Dermis microvascular lymphatic vessel endothelial cell (primary cell): ENCODE measurements around the gene CA10. TPM values are rescaled to one million over a fixed set of nuclear protein-coding genes. Genes with fewer than 3 reads are reported as not detected.

Experiments used
- DNase-seq, 2 donors: peaks; one replicate each; pipeline versions ENCODE4 v3.0.0 to v3.0.0-alpha.2; 2010; ENCODE audit warnings: low read depth in 2 of 2
- total RNA-seq: library from RNA; depleted of rRNA; stranded (reverse); fragments of >200 nt; gene quantifications from 2 replicates; pipeline ENCODE4 v1.2.1, GENCODE V29; 2014

The CA10 gene
- total RNA-seq, result not detected in 2 replicates

DNA sequence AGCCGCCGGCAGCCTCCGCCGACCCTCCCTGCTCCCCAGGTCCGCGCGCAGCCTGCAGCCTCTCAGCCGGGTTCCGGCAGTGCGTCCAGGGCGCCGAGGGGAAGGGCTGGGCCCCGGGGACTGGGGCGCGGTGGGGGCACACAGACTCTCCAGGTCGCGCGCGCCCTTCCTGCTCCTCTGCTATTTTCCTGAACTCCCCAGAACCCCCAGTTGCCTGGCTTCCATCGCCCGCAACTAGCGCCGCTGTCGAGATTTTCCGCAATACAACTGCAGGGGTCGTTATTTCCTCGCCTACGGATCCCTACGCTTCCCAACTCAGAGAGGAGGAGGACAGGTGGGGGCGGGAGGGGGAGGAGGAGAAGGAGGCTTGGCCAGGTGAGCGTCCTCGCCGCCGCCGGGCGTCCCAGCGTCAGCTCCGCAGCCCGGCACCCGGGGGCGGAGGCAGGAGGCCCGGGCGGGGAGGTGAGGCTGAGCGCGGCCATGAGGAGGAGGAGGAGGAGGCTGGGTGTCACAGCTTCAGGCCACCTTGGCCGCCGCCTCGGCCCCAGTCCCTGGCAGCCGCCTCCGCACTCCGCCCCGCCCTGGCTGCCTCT is at the start of gene CA10:
Gene CA10, minus strand, starts transcription at position 265 of the 593 bp plus-strand sequence.
- no peak for DNase-seq

DNA sequence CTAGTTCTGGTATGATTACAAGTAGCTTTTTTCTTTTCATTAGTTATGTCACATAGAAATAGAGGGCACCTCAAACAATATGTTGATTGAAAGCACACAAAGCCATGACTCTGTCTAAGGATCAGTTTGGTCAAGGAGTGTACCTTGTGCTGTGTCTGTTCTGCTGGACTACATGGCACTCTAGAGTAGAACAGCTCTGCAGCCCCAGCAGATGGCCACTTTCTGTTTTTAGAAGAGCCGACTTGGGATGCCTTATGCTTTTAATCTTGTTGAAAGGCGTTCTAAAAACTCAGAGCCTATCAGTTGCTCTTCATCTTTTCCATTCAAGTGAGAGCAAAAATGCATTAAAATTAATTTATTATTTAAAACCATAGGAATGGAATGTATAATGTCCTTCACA is 49.3 kb upstream of the CA10 start:
- no peak for DNase-seq

DNA sequence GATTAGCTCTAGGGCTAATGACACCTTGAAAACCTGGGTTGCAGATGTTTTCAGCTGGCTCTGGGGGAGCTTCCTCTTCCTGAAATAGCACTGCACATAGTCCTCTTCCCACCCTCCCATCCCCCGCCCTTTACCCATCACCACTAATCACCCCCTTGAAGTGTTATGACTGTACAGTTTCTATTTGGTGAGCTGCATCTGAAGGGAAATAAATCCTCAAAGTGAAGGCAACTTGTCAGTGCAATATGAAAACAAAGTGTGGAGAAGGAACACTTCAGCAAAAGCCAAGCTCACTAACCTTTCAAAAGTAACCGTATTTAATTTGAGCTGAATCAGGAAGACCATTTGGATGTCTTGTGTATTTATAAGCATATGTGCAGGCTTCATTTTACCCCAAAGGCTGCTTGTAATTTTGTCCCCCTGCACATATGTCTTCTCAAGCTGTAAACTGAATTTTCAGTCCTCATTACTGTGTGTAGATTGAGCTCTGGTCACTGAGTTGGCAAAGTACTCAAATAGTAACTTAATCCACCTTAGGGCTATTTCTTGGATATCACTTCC is 44.1 kb upstream of the CA10 start:
- DNase-seq, result no peak

DNA sequence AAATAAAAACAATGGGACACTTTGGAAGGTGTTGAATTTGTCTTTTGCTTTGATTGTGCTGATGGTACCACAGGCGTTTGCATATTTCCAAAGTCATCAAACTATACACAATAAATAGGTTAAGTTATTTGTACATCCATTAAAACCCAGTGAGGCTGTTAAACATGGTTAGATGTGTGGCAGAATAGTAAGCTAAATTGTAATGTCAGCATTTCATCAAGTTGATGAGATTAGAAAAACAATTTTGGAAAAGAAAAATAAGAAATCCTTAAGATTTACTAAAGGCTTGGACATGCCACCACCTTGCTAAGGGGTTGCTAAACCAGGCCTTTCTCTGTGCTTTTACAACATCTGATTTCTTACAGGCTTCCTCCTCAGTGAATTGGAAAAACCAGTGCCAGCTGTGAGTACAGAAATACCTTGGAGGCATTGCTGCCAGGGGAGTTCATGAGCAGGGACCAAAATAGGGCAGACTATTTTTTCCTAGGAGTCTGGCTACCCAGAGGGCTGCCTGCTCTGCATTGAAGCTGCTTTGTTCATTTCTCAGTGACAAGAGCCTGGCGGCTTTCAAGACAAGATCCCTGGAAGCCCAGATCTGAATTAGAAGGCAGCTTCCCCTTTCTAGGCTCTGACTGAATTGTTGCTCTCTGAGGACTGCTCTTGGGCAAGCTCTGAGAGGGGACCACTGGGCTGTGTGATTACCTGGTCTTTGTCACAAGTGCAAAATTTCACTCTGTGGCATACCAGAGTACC is 43.4 kb upstream of the CA10 start:
- no peak for DNase-seq

DNA sequence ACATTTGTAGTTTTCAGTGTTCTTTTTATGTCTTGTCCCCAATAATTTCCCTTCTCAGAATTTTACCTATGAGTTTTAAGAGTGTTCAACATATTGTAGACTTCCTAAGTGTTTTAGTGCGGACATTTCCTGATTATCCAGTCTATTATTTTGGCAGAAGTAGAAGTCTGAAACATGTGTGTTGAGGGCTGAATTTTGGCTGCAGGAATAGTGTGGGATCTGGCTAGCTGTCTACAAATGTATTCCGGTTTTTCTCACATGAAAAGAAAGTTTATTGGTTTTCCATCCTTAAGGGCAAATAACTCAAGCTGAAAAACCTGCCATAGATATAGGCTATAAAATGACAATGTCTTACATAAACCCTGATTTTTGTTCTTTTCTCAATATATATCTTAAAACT is 33.0 kb upstream of the CA10 start:
- DNase-seq, result no peak

DNA sequence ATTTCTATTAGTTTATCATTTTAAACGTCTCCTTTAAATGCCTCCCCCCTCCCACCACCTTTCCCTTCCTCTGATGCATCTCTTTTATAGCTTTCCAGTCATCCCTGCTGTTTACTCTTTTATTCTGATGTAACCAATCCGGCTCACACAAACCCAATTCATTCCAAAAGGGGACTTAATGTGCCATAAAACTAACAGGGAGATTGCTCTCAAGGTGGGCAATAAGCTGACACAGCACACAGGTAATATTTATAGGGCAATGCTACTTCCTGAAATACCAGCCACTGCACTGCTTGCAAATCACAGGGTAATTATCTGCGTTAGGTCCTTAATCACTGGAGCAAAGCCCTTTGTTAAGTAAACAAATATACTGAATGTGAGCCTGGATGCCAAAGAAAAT is 23.3 kb upstream of the CA10 start:
- DNase-seq, result no peak

DNA sequence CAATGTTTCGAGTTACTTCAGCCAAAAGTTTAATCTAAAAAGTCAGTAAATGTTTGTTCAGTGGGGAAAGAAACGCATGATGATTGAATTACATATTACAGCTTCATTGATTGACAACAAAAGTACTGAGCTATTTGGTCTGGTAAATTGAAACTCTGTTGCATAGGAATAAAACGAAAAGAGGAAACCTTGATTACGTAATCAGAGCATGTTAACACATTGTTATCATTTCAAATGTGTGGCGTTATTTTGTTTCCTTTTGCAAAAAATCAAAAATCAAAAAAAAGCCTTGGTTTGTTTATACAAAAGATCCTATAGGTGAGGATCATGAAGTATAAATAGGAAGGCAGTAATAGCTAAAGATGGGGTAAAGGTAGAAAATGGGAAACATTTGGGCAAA is 19.5 kb upstream of the CA10 start:
- peak in 1 of 2 donors; percentile 10 for DNase-seq

DNA sequence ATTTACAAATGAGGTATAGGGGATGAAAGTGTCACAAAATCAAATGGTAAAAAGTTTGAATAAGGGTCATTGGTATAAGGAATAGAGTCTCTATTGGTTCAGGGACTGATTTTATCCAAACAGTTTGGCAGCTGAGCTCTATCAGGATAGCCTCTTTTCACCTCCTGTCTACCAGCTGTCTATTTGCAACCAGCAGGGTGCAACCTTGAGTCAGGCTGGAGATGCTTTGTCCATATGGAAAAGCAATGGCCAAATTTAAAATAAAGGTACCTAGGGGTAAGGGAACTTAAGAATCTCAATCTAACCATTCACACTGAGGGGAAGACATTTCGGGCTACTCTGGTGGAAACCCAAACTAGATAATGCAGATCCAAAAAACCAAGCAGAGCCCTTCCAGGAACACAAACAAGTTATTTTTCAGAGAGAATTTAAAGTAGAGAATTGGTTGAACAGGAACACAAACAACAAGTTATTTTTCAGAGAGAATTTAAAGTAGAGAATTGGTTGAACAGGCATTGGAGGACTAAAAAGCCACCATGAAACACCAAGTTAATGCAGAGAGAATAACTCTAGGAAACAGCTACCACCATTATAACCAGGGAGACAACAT is 12.6 kb upstream of the CA10 start:
- no peak for DNase-seq

DNA sequence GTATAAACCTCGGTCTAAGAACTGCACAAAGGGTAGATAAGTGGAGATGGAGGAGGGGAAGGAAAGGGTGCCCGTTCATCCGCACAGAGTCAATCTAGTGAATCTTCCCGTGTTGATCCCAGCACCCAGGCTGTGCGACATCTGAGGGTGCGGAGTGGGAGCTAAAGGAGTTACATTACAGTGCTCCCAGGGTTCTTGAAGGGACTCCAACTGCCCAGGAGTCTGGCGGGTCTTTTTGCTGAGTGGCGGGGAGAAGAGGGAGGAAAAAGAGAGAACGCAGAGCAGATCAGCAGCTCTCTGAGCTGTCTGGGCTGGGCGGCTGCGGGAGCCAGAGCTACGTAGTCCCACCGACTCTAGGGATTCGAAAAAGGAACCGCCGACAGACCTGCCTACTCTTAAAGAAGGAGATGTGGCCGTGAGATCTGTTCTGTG is 1.6 kb upstream of the CA10 start:
- DNase-seq, result no peak

DNA sequence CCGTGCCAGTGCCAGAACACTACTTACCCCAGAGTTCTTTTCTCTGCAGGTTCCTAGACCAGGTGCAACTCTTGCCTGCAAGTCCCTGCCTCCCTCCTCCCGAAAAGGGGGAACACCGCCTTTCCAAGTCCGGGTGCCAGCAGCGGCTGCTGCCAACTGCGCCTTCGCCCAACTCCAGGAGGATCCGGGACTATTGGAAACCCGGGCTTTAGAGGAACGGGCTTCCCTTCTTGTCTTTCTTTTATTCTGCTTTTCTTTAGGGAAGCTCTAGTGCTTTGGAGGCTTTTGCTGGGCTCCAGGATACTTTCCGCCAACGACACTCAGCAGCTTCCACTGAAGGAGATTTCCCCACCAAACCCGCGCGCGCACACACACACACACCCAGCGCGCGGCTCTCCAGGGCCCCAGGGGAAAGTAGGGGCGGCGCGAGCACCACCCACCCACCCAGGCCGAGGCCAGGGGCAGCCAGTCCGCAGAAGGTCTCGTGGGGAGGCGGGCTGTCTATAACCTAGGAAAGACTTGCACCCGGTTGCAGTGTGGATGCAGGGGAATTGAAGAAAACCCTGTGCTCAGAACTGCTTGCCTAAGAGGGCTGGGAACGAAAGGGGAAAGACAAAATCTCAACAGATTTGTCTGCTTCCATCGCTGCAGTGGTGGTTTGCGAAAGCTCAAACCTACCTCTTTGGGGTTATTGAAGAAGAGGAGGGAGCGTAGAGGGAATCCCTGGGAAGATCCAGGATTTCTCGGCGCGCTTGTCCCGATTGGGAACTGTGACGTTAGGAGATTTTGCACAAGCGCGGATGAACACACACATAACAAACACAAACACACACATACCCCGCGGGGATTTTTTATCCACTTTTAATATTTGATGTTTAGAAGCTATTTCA is 977 bp upstream of the CA10 start:
- no peak for DNase-seq

DNA sequence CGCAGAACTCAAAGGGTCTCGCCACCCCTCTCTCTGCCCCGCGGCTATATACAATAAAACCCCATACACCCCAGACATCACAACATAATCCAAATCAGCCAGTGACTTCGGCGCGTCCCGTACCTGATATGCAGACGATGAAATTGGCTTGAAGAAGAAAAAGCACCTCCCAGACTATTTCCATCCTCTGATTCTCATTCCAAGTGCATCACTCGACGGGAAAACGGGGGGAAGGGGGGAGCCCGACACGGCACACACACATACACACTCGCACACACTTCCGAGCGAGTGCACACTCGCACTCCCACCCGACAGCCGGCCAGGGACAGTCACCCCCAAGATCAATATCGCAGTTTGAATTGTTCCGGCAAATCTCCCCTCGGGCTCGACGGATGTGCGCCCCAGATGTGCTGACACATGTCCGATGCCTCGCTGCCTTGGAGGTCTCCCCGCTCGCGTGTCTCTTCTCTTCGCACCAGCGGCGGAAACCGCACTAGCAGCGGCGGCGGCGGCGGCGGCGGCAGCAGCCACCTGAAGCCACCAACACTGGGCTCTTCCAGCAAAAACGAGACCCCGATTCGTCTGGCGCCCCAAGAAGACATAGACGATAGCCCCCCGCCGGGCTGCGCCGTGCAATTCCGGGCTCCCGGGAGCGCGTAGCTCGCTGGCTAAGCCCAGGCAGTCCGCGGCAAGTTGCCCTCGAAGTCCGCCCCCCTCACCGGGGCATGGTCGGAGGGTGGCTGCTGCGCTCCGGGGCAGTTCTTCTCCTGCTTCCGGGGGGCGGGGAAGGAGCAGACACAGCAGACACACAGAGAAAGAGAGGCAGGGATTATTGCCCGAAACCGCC is 688 bp downstream of the CA10 start:
- DNase-seq, result no peak

DNA sequence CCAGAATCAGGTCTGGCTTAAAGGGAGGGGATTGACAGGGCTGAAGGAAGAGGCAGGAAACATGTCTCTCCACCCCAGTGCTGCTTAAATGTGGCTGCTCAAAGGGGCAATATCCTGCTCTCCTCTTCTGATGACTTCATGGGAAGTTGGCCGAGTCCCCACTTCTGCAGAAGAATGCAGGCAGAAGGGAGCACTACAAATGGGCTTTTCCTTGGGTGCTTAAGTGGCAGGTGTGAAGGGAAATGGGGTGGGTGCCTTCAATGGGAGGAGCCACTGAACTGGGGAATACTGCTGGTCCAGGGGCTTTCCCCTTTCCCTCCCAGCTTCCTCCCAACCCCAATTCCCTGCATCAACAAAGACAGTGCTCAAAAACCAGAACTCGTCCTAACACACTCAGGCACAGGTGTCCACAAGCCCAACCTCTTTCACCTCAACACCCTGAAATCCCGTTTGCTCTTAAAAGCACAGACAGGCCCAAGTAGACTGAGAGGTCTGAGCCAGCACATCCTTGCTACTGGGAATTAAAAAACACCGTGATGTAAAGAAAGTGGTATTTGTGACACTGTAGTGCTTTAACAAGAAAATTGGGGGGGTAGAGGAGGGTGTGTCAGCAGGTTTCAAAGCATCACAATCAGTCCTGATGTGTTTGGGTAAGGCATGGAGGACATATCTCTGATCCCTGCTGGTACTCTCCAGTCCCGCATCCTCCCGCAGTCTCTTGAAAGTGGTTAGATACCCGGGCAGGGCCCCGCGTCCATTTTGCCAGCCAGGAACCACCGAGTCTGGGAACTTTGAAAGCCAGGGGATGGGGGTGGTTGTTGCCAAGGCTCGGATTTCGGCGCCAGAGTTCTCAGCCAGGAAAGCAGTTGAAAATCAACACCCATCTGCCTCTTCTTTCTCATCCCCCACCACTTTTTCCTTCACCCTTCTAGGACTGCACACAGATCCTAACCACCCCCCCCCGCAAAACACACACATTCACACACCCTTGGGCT is 1.6 kb downstream of the CA10 start:
- DNase-seq, result no peak

DNA sequence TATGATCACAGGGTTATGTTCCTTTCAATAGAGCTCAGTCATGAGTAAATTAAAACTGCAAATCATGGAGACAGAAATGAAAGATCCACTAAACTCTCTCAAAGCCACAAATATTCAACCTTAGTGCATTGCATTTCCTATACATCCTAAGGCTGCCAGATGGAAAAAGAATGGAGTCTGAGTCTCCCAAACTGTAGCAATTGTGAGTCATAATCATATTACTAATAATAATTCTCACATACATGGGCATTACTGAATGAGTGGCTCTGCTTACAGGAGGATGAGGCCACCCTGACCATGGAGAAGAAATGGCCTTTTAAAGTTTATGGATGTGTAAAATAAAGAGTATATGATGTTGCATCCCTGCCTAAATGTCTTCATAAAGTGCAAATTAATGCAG is 3.2 kb downstream of the CA10 start:
- DNase-seq, result no peak

DNA sequence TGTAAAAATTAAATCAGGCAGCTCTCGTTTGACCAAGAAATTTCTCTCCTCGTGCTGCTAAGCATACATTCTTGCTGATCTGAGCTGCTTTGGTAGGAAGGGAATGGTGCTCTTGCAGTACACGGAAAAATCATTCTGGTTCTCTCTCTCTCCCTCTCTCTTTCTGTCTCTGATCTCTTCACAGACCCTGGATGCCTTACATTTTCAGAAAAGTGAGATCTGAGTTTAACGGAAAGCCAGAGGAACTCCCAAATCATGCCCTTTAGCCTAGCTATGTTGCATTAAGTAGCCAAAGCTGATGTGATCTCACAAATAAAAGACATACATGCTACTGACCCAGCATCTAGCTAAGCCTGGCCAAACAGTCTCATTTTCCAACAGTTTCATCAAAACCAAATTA is 4.0 kb downstream of the CA10 start:
- DNase-seq, result no peak

DNA sequence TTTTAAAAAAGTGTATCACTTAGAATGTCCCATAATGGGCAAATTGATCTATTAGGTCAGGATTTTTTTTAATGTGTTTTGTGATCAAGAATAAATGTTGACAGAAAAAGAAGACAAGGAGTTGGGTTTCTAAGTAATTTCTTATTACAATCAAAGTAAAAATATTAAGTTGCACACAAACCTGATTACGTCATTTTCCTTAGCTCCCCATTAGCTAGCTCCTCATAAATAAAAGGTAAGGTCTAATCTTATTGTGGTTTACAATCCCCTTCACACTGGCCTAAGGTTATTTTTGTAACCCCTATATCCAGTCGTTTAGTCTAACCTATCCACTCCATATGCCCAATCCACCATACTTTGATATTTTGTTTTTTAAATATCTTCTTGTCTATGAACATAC is 7.6 kb downstream of the CA10 start:
- no peak for DNase-seq

DNA sequence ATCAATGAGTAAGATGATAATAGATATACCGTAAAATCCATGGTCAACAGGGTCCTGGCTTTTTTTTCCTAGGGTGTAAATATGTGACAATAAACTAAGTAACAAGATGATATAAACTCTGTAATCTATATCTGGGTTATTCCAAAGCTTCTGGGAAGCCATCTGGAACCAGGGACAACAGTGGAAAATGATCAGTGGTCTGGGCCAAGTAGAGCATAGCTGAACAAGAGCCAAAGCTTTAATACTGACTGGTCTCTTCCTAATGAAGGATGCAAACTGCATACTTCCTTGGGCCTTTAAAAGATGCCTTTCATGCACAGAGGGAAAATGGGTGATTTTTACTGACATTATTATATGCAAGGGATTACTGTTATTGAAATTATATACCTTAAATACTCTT is 8.9 kb downstream of the CA10 start:
- peak in 1 of 2 donors; percentile 36 for DNase-seq

DNA sequence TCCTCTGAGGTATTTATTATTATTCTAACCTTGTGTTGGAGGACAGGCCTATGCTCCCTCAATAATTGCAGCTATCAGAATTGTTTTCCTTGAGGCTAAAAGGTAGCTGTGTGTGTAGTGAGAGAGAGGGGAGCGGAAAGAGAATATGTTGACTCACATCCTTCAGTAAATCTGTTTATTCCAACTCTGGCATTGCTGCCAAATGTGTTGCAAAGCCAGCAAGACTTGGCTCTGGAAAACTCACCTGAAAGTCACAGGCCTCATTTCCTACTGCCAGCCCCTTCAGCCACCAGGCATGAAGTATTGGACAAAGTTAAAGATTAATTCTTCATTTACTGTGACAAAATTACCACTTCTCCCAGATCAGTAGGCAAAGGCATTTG is 9.6 kb downstream of the CA10 start:
- DNase-seq, result peak; percentile 40 to 94

DNA sequence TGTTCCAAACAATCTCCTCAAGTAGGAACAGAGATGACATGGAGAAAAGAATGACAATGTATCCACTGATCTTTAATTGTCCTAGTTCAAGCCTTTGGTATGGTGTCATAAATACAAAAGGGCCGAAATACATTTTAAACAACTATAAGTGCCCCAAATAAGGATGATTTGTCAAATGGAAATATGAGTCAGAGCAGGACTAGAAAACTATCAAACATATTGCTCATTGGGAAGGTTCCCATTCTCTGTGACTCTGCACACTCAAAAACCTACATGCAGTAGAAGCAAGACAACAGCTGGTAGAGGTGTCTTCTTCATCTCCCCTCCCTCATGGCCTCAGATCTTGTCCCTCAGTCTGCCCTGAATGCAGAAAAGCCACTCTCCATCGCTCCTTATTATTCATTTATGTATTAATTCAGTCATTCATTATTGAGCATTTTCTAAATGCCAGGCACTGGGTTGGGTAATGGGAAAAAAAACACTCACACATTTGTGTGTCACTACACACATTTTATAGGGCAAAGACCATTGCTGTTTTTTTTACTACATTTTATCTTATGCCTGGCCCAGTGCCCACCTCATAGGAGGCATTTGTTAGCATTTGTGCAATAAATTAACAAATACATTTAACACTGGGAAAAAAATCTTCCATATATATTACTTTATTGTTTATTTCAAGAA is 10.1 kb downstream of the CA10 start:
- DNase-seq, result peak; percentile 13 to 80

DNA sequence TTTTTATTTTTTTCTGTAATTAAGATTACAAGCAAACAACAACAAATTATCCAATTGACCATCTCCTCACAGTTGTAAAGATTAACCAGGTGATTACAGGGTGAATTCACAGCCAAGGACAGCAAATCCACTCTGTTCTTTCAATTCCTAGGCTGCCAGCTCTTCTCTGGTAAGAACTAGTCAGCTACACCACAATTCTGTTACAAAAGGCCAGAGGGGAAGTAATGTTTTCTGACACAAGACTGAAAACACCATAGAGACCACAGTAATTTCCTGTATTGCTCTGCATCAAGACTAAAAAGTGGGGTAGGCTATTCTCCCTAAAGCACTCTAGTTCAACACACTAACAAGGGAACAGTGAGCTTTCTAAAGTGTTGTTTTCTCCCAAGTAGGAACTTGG is 10.6 kb downstream of the CA10 start:
- DNase-seq, result peak; percentile 7 to 88
